HG02642 (cell line): Measurements from ENCODE around the gene F11R.
A peak's percentile ranks its signal among the peaks of the same experiment; 100 is the strongest.
"Not testable (repeated sequence)": the region's sequence is repeated elsewhere in the genome, so short reads cannot be mapped to it uniquely, and the experiment has no call there.

Source experiments
- ATAC-seq: cut with Tn5 transposase; IDR thresholded peaks from one replicate; pipeline ENCODE4 v1.9.1; 2021; ENCODE audit warnings: mild to moderate bottlenecking; ENCODE audit not compliant: unreplicated experiment, poor library complexity

F11R gene

GRCh38 chr1:161016683-161017082, 4.3 kb downstream of the F11R start:
- ATAC-seq: not testable (repeated sequence)

GRCh38 chr1:161013488-161014230, 7.3 kb downstream of the F11R start:
- ATAC-seq: peak; percentile 86

- ATAC-seq: peak; percentile 33
These were observed 7.8 kb downstream of the F11R start for GRCh38 chr1:161013131-161013487.

- ATAC-seq: no peak
These were observed 8.5 kb downstream of the F11R start for GRCh38 chr1:161012420-161012819.

DNA sequence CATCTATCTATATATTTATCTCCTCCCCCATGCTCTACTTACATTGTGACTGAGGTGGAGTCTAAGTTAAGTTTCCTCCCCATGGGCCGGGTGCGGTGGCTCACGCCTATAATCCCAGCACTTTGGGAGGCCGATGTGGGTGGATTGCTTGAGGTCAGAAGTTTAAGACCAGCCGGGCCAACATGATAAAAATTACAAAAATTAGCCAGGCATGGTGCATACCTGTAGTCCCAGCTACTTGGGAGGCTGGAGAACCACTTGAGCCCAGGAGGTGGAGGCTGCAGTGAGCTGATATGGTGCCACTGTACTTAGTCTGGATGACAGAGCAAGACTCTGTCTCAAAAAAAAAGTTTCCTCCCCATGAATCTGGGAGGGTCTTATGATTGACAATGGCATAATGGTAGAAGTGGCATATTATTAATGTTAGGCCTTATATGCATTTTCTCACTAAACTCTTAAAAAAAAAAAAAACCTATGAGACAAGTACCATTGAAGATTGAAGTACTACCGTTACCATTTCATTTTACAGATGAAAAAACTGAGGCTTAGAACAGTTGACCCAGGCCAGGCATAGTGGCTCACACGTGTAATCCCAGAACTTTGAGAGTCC, 11.2 kb downstream of the F11R start:
- ATAC-seq: no peak

DNA sequence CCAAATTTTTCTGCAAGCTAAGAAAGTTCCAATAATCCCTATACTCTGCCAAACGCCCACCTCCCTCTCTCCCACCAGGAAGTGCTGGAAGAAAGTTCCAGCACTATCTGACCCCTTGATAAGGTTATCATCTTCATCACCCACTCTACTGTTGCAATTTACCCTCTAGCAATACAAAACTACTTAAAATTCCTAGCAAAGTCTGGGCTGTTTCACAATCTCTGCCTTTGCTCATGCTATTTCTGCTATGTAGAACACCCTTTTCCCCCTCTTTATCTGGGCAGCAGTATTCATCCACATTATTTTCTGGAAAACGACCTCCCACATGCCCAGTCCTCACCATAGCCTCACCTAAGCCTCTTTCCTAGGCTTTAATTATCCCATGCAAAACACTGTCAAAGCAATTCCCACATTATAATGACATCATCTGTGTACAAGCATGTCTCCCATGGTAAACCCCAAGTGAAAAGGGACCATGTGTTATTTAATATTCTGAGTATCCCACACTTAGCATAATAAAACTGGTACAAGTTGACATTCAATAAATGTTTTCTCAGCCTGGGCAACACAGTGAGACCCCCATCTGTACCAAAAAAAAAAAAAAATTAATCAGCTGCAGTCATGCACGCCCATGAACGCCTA, 12.0 kb downstream of the F11R start:
- no peak for ATAC-seq

DNA sequence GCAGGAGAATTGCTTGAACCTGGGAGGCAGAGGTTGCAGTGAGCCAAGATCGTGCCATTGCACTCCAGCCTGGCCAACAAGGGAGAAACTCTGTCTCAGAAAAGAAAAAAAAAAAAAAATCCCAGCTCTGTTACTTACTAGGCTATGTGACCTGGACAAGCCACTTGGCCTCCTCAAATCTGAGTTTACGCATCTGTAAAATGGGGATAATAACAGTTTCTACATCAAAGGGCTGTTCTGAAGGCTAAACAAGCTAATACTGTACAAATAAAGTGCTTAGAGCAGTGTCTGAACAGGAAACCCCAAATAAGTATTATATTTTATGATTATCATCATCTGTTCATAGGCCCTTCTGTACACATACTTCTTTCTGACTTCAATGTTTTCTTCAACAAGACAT, 13.6 kb downstream of the F11R start:
- no peak for ATAC-seq

GRCh38 chr1:161006563-161006962, 14.4 kb downstream of the F11R start:
- no peak for ATAC-seq

DNA sequence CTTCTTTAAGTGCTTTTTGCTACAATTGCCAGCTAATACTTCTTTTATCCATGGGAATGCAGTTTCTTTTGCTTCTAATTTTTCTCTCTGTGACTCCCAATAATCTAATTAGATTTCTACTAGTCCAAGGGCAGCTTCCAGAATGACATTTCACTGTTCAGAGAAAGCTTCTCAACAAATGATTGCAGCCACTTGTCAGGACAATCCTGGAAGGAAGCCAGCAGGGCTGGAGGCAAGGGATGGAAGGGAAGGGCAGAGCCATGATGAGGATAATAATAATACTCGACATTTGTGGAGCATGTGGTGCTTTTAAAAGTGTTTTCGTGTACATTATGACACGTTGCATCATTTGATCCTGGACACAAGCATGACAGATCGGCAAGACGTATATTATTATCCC, 19.4 kb downstream of the F11R start:
- no peak for ATAC-seq

GRCh38 chr1:161000736-161001480, 20.0 kb downstream of the F11R start:
- no peak for ATAC-seq

DNA sequence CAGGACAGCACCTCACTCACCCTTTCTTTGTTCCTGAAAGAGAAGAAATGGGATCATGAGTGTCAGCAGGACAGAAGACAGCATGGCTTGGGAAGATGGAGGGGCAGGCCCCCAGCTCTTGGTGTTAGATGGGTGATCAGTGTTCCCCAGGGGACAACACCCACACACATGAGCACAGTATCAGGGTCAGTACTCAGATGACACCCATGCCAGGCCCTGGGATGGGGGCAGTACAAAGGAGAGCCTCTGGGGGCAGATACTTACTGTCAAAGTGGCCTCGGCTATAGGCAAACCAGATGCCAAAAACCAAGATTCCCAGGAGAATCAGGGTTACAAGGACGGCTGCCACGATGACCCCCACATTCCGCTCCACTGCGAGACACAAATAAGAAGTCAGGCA, 21.6 kb downstream of the F11R start:
- ATAC-seq: no peak

DNA sequence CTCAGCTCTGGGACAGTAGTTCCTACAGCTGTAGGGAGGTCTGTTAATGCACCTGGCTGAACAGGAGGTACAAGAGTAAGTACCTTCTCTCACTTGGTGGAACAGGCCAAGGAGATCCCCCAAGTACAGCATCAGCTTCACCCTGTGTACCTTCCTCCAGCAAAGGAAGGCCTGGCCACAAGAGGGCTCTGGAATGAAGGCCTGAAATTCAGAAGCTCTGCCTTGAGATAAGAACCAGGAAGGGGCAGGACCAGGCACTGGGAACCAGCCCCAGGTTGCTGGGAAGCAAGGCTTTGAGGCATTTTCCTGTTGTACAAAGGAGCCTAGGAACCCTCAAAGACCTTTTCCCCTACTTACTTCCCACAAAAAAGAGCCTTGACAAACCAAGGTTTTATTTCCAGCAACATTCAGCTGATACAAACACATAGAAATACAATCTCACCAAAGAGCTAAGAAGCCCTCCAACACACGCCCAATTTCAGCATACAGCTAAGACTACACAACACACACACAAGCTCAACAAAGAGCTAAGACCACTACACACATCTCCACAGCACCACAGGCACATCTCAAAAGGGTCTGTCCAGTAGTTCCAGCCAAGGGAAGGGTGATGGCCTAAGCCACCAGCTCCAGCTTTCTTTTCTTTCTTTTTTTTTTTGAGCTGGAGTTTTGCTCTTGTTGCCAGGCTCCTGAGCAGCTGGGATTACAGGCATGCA, 23.5 kb downstream of the F11R start:
- ATAC-seq: no peak

DNA sequence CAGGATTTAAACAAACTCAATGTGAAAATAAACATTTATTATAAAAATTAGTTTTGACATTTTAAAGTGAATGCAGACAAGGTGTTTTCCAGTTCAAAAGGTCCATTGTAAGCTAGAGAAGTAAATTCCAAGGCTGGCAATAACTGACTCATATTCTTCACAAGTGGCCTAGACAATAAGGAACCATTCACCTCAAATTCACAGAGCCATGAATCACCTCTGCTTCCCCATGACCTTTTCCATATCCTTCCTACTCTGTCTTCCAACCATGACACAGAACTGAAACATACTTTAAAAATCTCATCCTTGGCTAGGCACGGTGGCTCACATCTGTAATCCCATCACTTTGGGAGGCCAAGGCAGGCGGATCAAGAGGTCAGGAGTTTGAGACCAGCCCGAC, 24.8 kb downstream of the F11R start:
- no peak for ATAC-seq

- no peak for ATAC-seq
These were observed 27.3 kb downstream of the F11R start for GRCh38 chr1:160993544-160994193.

DNA sequence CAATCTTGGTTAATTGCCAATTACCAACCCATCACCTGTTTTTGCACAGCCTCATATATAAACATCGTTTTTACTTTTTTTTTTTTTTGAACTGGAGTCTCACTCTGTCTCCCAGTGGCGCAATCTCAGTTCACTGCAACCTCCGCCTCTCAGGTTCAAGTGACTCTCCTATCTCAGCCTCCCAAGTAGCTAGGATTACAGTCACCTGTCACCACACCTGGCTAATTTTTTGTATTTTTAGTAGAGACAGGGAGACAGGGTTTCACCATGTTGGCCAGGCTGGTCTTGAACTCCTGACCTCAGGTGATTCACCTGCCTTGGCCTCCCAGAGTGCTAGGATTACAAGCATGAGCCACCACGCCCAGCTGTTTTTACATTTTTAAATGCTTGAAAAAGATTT, 28.9 kb downstream of the F11R start:
- ATAC-seq: not testable (repeated sequence)

GRCh38 chr1:160987359-160988050, 33.4 kb downstream of the F11R start:
- ATAC-seq: no peak

DNA sequence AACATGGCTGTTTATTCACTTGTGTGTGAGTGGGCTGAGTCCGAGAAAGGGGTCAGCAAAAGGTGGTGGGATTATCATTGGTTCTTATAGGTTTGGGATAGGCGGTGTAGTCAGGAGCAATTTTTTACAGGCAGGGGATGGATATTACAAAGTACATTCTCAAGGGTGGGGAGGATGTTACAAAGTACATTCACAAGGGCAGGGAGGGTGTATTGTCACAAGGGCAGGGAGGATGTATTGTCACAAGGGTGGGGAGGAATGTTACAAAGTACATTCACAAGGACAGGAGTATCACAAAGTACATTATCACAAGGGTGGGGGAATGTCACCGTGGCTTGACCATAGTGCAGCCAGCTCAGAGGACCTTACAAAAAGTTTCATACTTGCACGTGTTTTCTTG, 35.2 kb downstream of the F11R start:
- no peak for ATAC-seq

DNA sequence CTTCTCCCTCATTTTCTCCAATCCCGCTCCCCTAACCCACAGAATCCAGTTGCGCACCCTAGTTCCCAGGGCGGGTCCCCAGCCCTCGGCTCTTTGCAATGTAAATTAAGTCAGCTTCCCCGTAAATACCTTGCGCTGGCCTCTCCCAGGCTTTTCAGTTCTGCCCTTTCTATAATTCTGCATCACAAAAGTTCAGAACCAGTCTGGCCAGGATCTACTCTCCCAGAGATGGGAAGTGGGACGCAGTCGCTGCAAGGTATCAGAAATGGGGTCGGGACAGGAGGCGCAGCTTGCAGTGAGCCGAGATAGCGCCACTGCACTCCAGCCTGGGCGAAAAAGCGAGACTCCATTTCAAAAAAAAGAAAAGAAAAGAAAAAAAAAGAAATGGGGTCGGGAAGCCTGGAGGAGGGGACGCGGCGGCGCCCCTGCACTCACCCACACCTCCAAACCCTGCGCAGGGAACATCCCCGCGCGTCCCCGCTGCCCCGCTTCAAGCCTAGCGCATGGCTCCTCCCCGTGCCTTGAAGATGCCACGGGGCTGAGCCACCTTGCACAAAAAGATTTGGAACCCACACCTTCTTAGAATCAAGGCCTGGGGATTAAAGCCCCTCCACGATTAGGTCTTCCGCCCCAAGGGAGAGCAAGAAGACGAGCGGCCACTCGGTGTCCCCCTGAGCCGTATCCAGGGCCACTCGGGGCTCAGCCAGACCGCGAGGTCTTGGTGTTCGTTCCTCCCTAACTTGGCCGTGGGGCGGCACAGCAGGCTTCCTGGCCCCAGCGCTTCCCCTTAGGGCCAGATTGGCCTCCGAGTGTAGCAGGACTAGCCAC, 39.2 kb downstream of the F11R start:
- no peak for ATAC-seq

GRCh38 chr1:160979286-160979685, 41.7 kb downstream of the F11R start:
- ATAC-seq: no peak
